ENCODE data around the gene CAMK1D. TPM values are rescaled to one million over a fixed set of nuclear protein-coding genes. Genes with fewer than 3 reads are reported as not detected.
"Not testable (repeated sequence)": the region's sequence is repeated elsewhere in the genome, so short reads cannot be mapped to it uniquely, and the experiment has no call there.

Gene CAMK1D
- total RNA-seq, 1 experiment from 2014 or later = 3.8 TPM

DNA sequence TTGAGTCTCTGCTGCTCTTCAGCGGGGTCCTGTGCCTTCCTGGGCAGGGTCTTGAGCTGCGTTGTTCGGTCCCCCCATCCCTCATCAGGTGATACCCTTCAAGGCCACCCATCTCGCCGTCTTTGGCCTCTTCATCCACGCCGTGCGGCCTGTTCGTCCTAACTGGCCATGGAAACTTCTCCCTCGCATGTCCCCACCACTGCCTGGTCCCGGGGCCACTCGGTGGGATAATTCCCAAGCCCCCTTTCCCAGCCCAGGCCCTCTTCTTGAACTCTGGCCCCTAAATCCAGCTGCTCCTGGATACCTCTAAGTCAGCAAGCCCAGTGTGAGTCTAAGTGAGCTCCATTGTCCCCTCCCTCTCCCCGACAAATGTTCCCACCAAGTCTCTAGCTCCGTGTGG, 74.5 kb downstream of the CAMK1D start:
- no peak for DNase-seq (ENCODE audit: low read depth in 1 of 2, low spot score in 2 of 2)
- Histone ChIP-seq H3K4me3 (no peak overlapping the region), H3K27ac (no peak overlapping the region), H3K9me3 (replicated peaks) (no peaks in the 10 kb centered on the region), H3K36me3 (no peaks in the 10 kb centered on the region), H3K27me3 (replicated peaks) (no peaks in the 10 kb centered on the region), H3K4me1 (replicated peaks) (peaks cover 13% of the 10 kb centered on the region)

DNA sequence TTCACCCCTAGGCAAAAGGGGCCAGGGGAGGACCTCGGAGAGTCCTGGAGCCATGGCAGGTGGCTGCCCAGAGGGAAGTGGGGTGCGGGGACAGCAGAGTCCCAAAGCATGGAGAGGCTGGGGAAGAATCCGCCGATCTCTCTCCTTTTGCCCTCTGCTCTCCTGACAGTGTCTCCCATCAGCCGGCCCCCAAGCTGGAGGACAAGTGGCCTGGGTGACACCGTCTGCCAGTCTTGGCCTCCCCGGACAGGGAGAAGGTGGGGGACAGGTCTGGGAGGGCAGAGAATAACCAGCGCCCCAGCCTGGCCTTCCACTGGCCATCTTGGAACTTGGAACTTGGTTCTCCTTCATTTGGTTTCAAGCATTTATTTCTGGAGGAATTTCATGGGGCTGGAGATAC, 77.9 kb downstream of the CAMK1D start:
- H3K27ac ChIP-seq = no peak overlapping the region
- H3K4me3 ChIP-seq = no peak overlapping the region
- no peak for DNase-seq (ENCODE audit: low read depth in 1 of 2, low spot score in 2 of 2)
- no peaks in the 10 kb centered on the region for H3K4me1 ChIP-seq (replicated peaks)
- no peaks in the 10 kb centered on the region for H3K27me3 ChIP-seq (replicated peaks)
- H3K9me3 ChIP-seq (replicated peaks) = no peaks in the 10 kb centered on the region
- H3K36me3 ChIP-seq = no peaks in the 10 kb centered on the region

- H3K27ac ChIP-seq = no peak overlapping the region
- DNase-seq (ENCODE audit: low read depth in 1 of 2, low spot score in 2 of 2) = no peak
Observed at GRCh38 chr10:12428447-12429135, 79.2 kb downstream of the CAMK1D start.

DNA sequence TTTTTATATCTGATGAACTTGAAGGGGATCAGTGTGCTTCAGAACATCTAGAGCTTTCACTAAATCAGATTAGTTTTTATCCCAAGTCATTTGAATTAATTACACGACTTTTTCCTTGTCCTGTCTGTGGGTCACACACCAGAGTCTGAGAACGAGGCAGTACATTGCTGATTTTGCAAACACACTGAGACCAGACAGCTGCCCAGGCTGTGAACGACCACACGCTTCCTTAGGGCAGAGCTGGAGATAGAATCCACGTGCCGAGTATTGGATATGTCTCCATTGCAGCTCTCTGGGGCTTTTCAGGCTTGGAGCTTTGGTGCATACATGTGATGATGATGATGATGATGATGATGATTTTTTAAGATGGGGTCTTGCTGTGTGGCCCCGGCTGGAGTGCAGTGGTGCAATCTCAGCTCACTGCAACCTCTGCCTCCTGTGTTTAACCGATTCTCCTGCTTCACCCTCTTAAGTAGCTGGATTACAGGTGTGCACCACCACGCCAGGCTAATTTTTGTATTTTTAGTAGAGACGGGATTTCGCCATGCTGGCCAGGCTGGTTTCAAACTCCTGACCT, 81.1 kb downstream of the CAMK1D start:
- no peaks in the 10 kb centered on the region for H3K27me3 ChIP-seq (replicated peaks)
- no peaks in the 10 kb centered on the region for H3K36me3 ChIP-seq
- no peaks in the 10 kb centered on the region for H3K4me1 ChIP-seq (replicated peaks)
- H3K4me3 ChIP-seq = no peak overlapping the region
- no peak overlapping the region for H3K27ac ChIP-seq
- no peaks in the 10 kb centered on the region for H3K9me3 ChIP-seq (replicated peaks)
- DNase-seq (ENCODE audit: low read depth in 1 of 2, low spot score in 2 of 2) = no peak

More at GRCh38 chr10:12428447-12429135, 79.2 kb downstream of the CAMK1D start:
- Histone ChIP-seq H3K36me3 (no peaks in the 10 kb centered on the region), H3K27me3 (replicated peaks) (no peaks in the 10 kb centered on the region), H3K4me1 (replicated peaks) (no peaks in the 10 kb centered on the region), H3K4me3 (no peak overlapping the region), H3K9me3 (replicated peaks) (no peaks in the 10 kb centered on the region)

- no peak for DNase-seq (ENCODE audit: low read depth in 1 of 2, low spot score in 2 of 2)
- Histone ChIP-seq H3K36me3 (no peaks in the 10 kb centered on the region), H3K4me3 (no peak overlapping the region), H3K27me3 (replicated peaks) (no peaks in the 10 kb centered on the region), H3K4me1 (replicated peaks) (no peaks in the 10 kb centered on the region), H3K9me3 (replicated peaks) (no peaks in the 10 kb centered on the region), H3K27ac (no peak overlapping the region)
Observed at GRCh38 chr10:12431151-12432101, 82.1 kb downstream of the CAMK1D start.

DNA sequence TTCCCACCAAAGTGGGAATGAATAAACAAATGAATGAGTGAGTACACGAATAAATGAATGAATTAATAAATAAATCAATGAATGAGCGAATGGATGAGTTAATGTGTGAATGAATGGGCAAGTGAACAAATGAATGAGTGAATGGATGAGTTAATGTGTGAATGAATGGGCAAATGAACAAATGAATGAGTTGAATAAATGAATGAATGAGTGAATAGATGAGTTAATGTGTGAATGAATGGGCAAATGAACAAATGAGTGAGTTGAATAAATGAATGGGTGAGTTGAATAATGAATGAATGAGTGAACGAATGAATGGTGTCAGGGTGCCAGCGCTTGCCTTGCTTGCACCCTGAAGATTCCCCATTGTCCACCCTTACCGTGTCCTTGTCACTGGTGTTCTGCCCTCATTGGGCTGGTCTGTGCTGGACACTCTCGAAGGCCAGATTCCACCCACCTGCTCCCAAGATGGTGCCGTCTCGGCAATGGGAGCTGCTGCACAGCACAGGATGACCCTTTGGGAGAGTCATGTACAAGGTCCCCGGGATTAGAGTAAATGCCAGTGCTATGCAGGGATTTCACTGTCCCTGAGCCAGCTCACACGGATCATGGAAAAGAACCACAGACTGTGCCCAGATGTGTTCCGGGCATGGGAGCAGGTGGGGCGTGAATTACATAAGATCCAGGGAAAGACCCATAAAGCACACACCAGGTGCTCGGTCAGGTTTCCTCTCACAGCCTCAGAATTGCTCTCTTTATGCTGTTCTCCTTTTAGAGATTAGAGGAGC, 83.2 kb downstream of the CAMK1D start:
- no peaks in the 10 kb centered on the region for H3K9me3 ChIP-seq (replicated peaks)
- no peak for DNase-seq (ENCODE audit: low read depth in 1 of 2, low spot score in 2 of 2)
- H3K4me3 ChIP-seq = no peak overlapping the region
- no peaks in the 10 kb centered on the region for H3K4me1 ChIP-seq (replicated peaks)
- H3K27me3 ChIP-seq (replicated peaks) = no peaks in the 10 kb centered on the region
- no peak overlapping the region for H3K27ac ChIP-seq
- H3K36me3 ChIP-seq = no peaks in the 10 kb centered on the region

DNA sequence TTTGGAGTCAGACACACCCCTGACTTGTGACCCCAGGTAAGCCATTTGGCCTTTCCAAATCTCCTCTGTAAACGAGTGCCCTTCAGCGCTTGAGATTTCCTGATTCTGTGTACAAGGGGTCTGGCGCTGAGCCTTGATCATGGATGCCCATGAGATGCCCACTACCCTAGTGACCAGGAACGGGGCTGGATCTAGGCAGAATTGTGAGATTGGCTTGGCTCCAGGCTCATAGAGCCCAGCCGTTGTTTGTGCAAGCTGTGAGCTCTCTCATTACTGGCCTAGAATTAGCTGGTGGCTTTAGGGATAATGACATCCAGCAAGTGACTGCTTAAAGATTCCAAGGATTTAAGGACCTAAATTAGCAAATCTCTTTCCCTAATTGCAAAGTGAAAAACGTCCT, 84.9 kb downstream of the CAMK1D start:
- no peaks in the 10 kb centered on the region for H3K36me3 ChIP-seq
- no peak overlapping the region for H3K4me3 ChIP-seq
- DNase-seq (ENCODE audit: low read depth in 1 of 2, low spot score in 2 of 2) = no peak
- H3K4me1 ChIP-seq (replicated peaks) = no peaks in the 10 kb centered on the region
- H3K27ac ChIP-seq = no peak overlapping the region
- H3K9me3 ChIP-seq (replicated peaks) = no peaks in the 10 kb centered on the region
- H3K27me3 ChIP-seq (replicated peaks) = no peaks in the 10 kb centered on the region

DNA sequence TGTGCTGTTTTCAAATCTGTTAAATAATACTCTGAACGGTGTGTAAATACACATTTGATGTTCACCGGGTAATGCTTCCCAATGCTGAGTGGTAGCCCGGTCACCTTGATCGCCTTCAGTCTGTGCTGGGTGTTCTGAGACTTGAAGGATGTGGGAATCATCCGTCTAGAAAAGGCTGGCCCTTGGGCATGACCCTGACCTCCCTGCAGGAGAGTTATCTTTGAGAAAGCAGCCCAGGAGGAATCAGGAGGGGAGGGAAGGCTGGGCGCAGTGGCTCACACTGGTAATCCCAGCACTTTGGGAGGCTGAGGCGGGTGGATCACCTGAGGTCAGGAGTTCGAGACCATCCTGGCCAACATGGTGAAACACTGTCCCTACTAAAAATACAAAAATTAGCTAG, 85.3 kb downstream of the CAMK1D start:
- H3K4me1 ChIP-seq (replicated peaks); H3K27me3 ChIP-seq (replicated peaks); H3K9me3 ChIP-seq (replicated peaks); DNase-seq (ENCODE audit: low read depth in 1 of 2, low spot score in 2 of 2); H3K27ac ChIP-seq; H3K4me3 ChIP-seq; H3K36me3 ChIP-seq: not testable (repeated sequence)

GRCh38 chr10:12435348-12435747, 86.0 kb downstream of the CAMK1D start:
- DNase-seq (ENCODE audit: low read depth in 1 of 2, low spot score in 2 of 2) = no peak
- no peaks in the 10 kb centered on the region for H3K36me3 ChIP-seq
- H3K27ac ChIP-seq = no peak overlapping the region
- no peaks in the 10 kb centered on the region for H3K4me1 ChIP-seq (replicated peaks)
- no peaks in the 10 kb centered on the region for H3K27me3 ChIP-seq (replicated peaks)
- no peak overlapping the region for H3K4me3 ChIP-seq
- no peaks in the 10 kb centered on the region for H3K9me3 ChIP-seq (replicated peaks)

DNA sequence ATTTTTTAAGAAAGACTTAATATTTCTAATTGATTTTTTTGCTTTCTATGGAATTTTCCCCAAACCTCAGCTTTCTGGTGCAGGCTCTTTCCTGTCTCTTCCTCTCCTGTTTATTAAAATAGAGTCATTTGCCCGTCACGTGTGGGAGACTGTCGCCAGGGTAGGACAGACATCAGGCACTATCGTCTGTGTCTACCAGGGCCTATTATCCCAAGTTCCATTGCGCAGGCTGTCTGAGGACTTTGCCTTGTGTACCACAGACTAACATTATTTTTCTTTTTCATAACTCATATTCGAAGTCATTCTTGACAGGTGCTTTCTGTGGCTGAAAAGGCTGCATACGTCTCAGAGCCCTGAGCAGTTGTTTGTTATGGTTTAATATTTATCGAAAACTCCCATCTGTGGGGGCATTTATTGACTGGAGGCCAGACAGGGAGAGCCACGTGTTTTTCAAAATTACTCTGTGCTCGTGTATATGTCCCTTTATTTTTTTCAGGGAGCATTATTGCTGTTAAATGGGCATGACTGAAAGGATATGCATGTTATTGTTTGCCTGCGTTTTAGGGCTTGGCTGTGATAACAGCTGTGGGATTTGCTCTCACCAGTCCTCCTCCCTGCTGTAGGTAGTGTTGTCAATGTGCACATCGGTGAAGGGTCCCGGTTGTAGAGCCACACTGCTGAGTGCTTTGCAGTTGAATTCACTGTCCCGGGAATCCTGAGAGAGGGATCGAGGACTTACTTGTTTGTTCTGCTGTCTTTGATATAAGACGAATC, 89.8 kb downstream of the CAMK1D start:
- H3K27me3 ChIP-seq (replicated peaks) = no peaks in the 10 kb centered on the region

DNA sequence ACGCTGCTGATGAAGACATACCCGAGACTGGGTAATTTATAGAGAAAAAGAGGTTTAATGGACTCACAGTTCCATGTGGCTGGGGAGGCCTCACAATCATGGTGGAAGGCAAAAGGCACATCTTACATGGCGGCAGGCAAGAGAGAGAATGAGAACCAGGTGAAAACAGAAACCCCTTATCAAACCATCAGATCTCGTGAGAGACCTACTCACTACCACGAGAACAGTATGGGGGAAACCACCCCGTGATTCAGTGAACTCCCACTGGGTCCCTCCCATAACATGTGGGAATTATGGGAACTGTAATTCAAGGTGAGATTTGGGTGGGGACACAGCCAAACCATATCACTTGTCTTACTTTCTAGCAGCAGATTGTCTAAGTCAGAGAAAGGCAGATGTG, 90.4 kb downstream of the CAMK1D start:
- H3K27ac ChIP-seq; H3K4me1 ChIP-seq (replicated peaks); H3K36me3 ChIP-seq; H3K27me3 ChIP-seq (replicated peaks); H3K4me3 ChIP-seq; H3K9me3 ChIP-seq (replicated peaks); DNase-seq (ENCODE audit: low read depth in 1 of 2, low spot score in 2 of 2): not testable (repeated sequence)

More for the DNA sequence above, 89.8 kb downstream of the CAMK1D start:
- Histone ChIP-seq H3K36me3 (no peaks in the 10 kb centered on the region), H3K27ac (no peak overlapping the region), H3K4me3 (no peak overlapping the region), H3K9me3 (replicated peaks) (no peaks in the 10 kb centered on the region), H3K4me1 (replicated peaks) (no peaks in the 10 kb centered on the region)
- DNase-seq (ENCODE audit: low read depth in 1 of 2, low spot score in 2 of 2) = no peak

DNA sequence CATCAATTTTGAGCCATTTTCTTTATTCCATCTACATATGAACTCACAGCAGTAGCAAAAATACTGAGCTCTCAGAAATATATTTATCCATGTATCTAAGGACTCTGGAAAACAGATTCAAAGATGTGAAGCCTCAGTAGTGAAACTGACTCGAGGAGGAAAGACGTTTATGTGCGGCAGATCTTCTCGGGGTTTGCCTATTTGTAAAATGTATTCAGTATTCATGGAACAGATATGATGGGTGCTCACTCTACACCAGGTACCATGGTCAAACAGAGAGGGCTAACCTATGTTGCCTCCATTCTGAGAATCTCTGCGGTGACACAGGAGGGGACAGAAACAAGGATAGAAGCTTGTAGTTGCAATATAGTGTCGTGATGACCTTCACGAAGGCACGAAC, 93.7 kb downstream of the CAMK1D start:
- Histone ChIP-seq H3K36me3 (no peaks in the 10 kb centered on the region), H3K27ac (no peak overlapping the region), H3K4me1 (replicated peaks) (no peaks in the 10 kb centered on the region), H3K9me3 (replicated peaks) (no peaks in the 10 kb centered on the region), H3K27me3 (replicated peaks) (no peaks in the 10 kb centered on the region), H3K4me3 (no peak overlapping the region)
- no peak for DNase-seq (ENCODE audit: low read depth in 1 of 2, low spot score in 2 of 2)

All from SJSA1 (cell line).